ENCODE measurements around the gene ASTN2.

The ASTN2 gene

DNA sequence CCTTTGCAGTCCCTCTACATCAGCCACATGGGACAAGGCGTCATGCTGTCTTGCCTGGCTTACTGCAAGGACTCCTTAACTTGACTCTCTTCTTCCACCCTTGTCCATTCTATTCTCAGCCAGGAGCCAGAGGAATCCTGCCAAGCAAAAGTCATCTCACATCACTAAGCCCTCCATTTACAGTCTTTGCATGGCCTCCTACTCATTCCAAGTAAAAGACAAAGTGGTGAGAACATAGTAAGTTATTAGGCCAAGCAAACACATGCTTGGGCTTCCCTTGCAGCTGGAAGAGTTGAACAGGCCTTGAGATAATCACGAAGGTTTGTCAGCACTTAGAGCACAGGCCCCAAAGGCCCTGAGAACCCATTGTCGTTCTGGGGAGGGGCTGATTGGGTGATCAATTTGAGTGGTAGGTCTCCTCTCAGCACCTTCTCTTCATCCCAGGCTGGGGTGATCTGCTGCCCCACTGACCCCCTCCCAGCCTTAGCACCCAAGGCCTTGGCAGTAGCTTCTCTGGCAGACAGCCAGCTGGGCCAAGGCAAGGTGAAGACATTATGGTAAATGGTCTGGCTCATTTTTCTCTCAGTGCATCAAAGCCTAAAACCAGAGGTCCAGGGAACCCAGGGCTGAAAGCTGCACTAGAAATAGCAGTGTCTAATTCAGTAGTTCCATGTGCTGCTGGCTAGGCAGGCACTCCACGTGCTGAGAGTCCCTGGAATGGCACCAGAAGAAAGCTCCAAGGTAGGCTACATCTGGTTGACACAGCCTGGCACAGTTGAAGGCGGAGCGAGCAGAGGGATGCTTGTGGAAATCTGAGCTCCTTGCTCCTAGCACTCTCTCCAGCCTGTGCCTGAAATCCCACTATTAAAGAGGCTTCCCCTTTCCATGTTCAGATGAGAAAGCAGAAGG is 121.4 kb downstream of the ASTN2 start:
- no peak for DNase-seq

DNA sequence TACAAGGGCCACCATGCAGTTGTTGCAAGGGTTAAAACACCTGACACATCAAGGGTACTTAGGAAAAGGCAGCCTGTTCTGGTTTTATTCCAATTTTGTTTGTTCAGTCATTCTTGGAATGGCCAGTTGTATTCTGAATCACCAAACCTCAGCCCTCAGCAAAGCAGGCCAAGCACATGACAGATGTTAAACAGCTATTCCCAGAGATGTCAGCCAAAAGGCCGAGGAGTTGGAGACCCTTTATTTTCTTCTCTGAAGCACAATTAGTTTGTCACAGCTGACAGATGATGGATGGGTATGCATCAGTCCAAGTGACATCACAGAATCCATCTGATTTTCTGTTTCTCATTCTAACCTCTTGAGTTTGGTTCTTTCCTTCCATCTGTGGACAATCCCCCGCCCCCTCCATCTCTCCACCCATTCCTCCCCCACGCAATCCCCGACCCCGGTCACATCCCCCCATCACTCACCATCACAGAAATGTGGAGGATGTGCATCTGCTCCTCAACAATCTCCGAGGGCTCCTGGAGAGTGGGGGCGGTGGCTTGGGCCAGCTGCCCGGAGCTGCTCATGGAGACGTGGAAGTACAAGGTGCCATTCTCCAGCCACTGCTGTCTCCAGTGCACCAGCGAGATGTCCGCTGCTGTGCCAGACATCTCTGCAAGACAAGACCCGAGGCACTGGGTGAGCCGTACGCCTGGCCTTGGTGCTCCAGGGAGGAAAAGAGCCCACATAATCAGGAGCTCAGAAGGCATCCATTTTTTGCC is 123.8 kb downstream of the ASTN2 start:
- no peak for DNase-seq

DNA sequence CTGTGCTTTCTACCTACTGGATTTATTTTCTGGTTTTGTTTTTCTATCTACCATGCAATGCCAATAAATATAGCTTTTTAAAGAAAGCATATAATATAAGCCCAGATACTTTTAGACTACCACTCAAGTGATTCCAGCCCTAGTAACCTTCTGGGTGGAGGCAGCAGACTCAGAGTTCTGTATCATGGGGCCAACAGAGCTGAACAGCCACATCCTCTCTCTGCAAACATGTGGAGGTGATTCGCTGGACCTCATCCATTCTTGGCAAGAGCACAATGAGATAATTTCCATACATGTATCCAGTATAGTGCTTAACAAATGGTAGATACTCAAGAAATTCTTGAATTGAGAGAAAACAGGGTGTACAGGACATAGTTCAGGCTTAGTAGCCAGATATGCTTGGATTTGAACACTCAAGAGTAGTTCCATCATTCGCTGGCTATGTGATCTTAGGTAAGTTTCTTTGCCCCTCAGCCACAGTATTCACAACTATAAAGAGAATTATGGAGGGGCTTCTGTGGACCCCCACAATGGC is 124.5 kb downstream of the ASTN2 start:
- DNase-seq: no peak

DNA sequence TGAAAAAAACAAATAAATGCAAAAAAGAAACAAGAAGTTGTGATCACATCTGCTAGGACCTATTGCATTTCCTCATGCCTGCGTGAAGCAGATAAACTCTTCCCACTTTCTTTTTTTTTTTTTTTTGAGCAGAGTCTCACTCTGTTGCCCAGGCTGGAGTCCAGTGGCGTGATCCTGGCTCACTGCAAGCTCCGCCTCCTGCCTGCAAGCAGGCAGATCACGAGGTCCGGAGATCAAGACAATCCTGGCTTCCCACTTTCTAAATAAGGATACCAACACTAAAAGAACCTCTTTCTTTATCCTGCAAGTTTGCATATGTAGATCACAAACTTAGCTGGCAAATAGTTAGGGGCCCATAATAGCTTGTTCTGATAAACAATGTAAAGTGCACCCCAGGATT is 128.6 kb downstream of the ASTN2 start:
- no peak for DNase-seq

DNA sequence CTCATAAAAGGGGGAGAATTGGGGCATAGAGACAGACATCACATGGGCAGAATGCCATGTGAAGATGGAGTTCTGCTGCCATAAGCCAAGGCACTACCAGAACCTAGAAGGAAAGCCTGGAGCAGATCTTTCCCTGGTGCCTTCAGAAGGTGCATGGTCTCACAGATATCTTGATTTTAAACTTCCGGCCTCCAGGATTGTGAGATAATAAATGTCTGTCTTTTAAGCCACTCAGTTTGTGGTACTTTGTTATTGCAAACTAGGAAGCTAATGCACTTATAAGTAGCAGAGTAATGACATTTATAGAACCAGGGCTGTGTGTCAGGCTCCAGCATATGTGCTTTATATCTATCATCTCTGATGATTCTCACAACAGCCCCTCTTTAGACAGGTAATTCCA is 130.4 kb downstream of the ASTN2 start:
- no peak for DNase-seq

DNA sequence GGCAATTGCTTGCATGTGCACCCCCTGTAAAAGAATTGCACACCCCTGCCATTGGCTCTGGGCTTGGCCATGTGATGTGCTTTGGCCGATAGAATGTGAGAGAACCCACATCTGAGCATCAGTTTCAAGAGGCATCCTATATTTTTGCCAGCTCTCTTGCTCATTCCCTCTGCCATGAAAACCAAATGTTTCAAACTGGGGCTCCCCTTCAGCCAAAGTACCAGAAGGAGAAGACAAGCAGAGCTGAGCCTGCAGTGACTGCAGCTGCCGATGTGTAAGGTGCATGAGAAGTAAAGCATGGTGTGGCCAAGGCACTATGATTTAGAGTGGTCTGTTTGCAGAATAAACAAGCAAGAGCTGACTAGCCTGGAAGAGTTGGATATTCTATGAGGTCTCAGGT is 132.3 kb downstream of the ASTN2 start:
- no peak for DNase-seq

DNA sequence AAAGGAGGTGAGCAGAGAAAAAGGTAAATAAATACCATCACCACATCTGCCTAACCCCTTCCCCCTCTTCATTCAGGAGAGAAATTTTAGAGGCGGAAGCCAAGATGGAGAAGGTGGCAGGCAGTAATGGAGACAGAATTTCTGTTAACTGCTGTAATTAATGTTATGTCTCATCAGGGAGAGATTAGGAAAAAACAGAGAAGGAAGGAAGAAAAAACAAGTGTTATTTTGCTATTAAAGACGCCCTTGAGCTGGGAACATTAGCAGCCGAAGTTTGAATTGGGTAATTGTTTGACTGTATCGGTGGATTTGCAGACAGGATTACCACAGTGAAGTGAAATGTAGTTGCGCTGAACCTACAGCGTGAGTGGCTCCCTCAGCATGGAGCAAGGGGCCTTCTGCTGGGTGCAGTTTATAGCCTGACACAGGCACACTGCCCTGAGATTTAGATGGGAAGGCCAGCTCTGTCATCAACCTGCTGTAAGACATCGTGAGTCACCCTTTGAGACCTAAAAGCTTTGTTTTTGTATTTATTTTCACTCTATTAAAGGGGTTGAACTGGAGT is 136.3 kb downstream of the ASTN2 start:
- DNase-seq: no peak

DNA sequence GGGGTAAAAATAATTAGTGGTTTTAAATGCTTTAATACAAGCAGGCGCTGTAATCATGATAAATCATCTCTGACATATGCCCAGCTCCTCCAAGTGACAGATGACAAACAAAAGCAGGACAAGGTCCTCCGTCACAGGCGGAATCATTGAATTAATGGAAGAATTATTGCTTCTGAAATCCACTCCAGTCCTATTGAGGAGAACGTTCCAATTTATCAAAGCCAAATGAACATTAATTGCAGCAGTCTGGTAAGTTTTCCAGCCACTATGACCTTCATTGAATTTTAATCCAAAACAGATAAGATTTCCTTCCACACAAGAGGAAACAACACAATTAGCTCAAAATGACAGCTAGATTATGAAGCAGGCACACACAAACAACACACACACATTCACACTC is 136.8 kb downstream of the ASTN2 start:
- DNase-seq: no peak

DNA sequence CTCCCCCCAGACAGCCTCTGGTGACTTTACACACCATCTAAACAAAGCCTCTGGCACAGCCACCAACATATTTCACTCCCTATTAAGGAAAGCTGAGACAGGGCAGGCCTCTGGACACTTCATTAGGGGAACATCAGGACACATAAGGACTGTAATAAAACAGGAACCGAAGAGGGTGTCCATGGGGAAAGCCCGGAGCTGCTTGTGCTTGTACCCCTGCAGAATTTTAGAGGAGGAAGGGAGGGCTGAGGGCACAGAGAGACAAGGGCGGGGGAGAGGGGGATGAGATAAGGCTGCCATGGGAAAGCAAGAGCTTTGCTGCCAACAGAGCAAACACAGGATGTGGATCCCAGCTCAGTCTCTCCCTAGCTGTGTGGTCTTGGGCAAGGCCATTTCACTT is 138.4 kb downstream of the ASTN2 start:
- DNase-seq: no peak

DNA sequence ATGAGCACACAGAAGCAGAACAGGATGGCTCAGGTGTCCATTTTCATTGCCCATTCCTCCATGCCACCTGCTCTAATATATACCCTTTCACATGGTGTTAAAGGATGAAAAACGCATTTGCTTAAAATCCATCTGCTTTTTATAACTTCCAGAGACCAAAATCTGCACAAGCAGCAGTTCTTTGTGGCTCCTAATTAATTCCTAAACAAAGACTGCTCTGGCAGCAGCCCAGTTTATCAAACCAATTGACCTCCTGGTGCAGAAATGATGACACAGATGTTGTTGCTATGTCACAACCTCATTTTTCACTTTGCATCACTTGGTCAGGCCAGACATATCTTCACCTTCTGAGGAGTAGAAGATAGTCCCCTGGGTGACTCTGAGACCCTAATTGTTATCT is 141.2 kb downstream of the ASTN2 start:
- DNase-seq: no peak

DNA sequence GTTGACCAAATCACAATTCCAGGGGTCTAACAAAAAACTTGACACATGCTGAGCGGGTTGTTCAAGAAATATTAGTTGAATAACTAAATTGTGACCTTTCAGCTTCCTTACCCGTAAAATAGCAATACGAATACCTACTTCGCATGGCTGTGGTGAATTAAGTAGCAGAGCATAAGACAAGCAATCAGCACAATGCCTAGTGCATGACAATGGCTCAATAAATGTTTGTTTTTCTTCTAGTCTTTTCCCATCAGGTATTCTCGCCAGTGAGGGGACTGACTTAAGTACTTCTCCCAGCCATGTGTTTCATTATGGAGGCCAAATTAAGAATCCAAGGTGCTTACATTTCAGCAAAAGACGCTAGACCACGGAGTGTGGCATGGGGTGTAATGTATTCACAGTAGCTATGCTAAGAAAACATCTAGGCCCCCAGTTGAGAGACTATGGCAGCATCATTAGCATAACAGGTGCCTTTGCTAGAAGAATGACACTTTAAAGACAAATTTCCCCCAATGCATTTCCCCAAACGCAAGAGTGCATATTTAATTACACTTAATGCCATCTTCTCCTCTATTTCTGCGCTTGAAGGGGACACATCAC is 145.9 kb downstream of the ASTN2 start:
- DNase-seq: no peak

DNA sequence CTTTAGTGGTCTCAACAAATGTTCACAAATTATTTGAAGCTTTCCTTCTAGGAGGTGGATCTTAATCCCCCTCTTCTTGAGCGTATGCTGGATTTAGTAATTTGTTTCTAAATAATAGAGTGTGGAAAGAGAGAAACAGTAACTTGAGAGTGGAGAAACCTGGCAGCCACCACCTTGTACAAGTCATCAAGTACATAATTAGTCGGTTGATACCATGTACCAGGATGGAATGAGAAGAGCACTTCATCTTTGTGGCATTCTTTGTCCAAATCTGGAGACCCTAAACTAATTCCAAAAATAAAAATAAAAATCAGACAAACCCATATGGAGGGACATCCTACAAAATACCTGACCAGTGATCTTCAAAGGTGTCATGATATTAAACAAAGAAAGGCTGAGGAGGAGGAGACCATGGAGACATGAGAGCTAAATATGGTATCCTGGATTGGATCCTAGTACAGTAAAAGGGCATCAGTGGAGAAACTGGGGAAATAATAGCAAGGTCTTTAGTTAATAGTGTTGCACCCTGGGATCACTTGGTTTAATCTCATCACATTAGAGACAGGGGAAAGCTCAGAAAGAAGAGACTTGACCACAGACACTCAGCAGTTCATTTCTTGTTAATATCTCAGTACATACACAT is 147.9 kb downstream of the ASTN2 start:
- no peak for DNase-seq

DNA sequence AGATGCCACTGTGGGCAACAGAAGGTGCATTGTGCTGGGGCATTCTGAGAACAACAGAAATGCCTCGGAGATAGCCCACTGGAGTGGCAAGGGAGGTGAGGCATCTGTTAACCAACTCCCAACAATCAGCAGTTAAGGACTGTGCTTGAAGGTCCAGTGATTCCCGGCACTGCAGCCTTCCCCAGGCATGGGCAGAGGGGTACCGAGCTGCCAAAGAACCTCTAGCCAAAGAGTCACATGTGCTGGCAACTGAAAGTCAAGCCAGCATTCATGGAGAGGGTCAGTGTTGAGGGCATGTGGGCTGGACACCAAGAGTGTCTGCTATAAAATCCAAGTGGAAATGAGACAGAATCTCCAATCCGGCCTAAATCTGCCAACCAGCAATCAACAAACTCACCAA is 149.6 kb downstream of the ASTN2 start:
- DNase-seq: no peak

DNA sequence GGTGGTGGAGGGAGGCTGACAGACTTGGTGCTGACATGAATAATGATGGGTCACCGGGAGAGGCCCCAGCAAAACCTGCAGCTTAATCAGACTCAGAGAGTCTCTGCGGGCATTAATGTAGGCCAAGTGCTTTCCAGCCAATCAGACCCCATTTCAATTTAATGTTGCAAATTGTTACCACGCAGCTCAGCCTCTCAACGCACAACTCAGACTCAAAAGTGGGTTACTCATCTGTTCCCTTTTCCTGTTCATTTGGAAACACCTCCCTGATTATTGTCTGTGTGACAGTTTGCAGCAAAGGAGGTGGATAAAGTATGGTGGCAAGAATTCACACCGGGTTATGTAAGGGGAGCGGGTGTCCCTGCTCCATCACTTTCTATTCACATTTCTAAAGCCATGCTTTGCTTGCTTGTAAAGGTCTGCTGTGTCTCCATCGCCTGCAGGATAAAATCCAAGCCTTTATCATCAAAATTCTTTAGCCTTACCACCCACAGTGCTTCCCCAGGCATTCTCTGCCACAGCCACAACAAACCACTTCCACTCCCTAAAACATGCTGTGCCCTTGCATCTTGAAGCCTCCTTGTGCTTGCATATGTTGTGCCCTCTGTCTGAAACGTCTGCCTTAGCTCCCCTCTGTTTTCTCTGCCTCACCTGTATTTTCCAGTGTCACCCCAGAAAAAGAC is 156.5 kb downstream of the ASTN2 start:
- DNase-seq: no peak

DNA sequence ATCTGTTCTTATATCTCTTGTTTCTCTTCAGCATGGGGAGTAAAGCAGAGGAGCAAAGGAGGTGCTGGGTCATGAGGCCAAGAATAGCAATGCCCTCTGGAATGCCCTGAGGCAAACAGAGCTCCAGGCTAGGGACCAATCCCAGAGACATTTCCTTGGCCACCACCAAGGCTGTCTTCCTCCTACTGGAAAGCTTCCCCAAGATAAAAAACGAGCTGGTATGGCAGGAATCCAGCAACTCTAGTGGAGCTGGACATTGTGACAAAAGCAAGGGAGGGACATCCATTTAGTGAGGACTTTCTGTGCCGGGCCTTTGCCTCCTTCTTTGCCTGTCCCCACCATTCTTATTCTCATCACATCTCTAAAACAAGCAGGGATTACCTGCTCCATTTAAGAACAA is 161.6 kb downstream of the ASTN2 start:
- DNase-seq: no peak

DNA sequence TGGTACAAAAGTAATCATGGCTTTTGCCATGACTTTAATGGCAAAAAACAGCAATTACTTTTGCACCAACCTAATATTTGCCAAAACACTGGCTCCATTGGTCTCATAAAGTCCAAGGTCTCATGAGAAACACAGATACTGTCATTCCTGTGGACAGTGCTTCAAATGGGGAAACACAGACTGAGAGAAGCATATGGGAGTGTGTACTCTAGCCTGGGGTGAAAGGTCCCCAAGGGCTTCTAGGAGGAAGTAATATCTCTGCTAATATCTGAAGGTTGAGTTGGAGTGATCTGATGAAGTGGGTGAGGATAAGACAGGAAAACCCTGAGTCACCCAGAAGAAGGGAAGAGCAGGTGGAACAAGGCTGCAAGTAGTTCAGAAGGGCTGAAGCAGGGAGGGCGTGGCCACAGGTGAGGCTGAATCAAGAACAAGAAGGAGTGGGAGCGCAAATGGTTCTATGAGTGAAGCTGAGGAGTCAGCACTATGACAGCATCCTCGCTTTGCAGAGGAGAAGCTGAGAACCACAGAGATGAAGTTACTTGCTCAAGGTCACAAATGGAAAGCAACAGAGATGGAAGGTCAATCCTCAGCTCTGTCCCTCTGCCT is 164.1 kb downstream of the ASTN2 start:
- DNase-seq: no peak

DNA sequence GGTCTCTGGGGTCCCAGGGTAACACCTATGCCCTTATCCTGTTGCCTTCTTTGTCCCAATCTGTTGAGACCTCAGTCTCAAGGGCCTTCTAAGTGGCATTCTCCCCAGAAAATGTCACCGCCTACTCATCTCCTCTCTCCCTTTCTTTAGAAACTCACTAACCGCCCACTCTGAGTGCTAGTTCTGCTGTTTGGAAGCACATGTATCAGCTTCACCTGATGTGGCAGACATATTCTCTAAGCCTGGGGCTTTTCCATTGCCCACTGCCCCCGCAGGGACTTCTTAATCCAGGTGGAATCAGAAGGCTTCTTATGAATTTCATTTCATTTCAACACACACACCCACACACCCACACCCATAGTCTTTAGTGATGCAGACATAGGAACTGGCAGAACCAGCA is 165.1 kb downstream of the ASTN2 start:
- DNase-seq: no peak

DNA sequence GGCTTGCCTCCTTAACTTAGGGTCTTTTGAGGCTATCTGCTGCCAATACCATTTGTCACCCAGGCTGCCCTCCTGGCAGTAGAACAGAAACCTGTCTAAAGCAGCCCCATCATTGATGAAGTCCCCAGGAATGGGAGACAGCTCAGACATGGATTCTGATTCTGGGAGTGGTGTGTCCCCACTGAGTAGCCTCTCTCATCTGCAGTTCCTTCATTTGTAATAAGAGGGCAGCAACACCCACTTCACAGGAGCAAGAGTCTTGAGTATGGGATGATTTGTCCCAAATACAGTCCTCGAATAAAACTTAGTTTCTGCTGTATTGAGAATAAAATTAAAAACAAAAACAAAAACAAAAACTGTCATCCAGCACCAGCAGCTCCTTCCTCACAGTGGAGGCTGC is 167.6 kb downstream of the ASTN2 start:
- DNase-seq: no peak

DNA sequence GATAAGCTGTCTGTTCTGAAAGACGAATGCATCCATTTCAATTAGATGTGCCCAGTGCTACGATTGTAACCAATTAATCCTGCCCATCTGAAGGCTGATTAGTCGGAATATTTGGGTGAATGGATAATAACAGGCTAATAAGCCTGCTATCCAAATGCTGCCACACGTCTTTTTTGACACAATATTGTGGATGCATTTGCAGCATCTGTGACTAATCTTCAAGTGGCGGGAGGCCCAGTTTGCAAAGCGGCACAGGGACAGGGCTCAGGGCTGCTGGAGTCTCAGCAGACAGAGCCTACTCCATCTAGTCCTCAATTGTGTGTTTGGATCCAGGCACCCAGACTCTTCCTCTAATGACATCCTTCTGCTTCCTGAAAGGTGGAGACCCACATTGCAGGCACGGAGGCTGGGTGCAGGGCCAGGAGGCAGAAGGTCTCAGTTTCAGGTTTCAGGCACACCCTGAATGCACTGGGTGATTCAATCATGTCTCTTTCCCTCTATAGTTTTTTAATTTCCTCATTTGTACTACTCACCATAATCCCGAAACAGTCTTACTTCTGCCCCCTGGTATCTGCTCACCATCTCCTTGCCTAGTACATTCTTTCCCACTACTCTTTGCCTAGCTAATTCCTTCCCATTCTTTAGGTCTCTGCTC is 169.6 kb downstream of the ASTN2 start:
- no peak for DNase-seq

DNA sequence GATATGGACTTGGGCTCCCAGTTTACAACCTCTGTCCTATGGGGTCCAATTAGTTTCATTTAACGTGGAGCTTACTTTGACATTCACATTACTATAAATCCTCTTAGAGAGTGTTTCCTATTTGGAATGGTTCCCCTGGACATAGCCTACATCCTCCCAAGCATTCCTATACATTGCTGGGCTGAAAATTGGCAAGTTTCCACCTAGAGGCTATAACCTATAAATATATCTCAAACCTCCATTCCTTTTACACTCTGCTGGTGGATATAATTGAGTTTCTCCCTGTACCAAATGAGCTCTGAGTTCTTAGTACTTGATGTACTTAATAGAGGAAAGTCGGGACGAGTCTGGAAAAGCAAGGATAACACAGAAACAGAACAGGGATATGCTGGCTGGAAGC is 172.8 kb downstream of the ASTN2 start:
- DNase-seq: no peak

DNA sequence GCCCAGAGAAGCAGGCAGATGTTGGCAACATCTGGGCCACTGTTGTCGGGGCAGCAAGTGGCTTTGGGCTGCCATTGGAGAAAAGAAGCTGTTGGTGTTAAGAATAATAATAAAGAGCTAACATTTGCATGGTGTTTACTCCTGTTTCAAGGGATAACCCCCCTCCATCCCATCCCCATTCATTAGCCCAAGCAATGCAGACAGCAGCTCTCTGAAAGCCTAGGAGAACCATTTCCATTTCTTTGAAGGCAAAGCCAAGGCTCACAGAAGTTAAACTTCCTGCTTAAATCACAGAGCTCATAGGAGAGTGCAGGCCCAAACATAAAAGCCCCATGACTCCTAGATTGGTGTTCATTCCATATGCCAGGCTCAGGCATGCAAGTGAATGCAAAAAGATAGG is 175.4 kb downstream of the ASTN2 start:
- DNase-seq: no peak
